Measurements from ENCODE around the gene NTSR1. TPM values are rescaled to one million over a fixed set of nuclear protein-coding genes. Genes with fewer than 3 reads are reported as not detected.

NTSR1 gene
- total RNA-seq, 1 experiment from 2014 or later = 0.98 TPM

DNA sequence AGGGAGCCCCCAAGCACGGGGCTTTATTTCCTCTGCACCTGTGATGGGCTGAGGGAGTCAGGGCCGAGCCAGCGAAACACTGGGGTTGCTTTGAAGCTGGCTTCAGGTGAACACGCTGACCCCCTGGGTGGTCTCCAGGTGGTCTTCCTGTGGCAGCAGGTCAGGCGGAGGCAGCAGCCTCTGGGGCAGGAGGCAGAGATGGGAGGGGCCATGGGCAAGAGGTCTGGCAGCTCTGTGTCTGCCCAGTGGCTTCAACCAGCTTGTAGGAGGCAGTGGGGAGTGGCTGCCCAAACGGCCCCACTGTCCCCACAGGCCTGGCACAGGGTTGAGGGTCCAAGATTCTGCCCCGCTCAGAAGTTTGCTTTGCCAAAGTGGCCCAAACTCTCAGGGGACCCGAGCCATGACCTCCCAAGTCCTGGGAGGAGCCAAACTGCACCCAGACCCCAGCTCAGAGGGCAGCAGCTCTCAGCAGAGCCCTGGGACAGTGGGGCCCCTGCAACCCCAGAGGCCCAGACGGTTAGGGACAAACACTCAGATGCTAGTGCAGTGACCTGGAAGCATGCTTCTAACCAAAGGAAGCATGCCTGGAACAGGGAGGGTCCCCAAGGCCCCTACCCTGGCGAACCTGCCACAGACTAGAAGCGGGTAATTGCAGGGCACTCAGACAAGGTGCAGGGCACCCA, 15.3 kb downstream of the NTSR1 start:
- H3K36me3 ChIP-seq (ENCODE audit: low read depth) = no peaks in the 10 kb centered on the region
- 0 out of 2 replicates have a peak, but pooled peaks cover 3% of the 10 kb centered on the region for H3K27me3 ChIP-seq (ENCODE audit: insufficient read depth, low read depth)
- no peaks in the 10 kb centered on the region for H3F3A ChIP-seq (ENCODE audit: insufficient read depth, low read depth)
- CTCF ChIA-PET = no interaction called here
- H3K79me2 ChIP-seq (ENCODE audit: low read depth) = no peaks in the 10 kb centered on the region
- peaks cover 9% of the 10 kb centered on the region; the same call in 1 of the 2 replicates for H3K9me3 ChIP-seq (ENCODE audit: insufficient read depth, low read depth)
- H3K4me1 ChIP-seq (replicated peaks; ENCODE audit: insufficient read depth) = no peaks in the 10 kb centered on the region
- POLR2A ChIA-PET (ENCODE audit: unreplicated experiment) = no interaction called here
- no peak overlapping the region for H3K4me3 ChIP-seq
- H3K4me2 ChIP-seq = no peak overlapping the region
- no peak for DNase-seq
- H3K9me2 ChIP-seq (ENCODE audit: insufficient read depth) = no peaks in the 10 kb centered on the region
- BruUV-seq (replicated peaks) = no TSS peak
- no peak overlapping the region for H2AFZ ChIP-seq
- H4K20me1 ChIP-seq (ENCODE audit: insufficient read depth) = no peaks in the 10 kb centered on the region; the same call in 1 of the 2 replicates
- no peak overlapping the region for H3K27ac ChIP-seq
- no peak for TF ChIP-seq EZH2 (IDR thresholded peaks at IDR 0.05; ENCODE audit: low read depth)
- no peak for TF ChIP-seq CTCF (conservative IDR thresholded peaks at IDR 0.05)
- intact Hi-C loops (cut with micrococcal nuclease; ENCODE audit: unreplicated experiment) = no loop called here

DNA sequence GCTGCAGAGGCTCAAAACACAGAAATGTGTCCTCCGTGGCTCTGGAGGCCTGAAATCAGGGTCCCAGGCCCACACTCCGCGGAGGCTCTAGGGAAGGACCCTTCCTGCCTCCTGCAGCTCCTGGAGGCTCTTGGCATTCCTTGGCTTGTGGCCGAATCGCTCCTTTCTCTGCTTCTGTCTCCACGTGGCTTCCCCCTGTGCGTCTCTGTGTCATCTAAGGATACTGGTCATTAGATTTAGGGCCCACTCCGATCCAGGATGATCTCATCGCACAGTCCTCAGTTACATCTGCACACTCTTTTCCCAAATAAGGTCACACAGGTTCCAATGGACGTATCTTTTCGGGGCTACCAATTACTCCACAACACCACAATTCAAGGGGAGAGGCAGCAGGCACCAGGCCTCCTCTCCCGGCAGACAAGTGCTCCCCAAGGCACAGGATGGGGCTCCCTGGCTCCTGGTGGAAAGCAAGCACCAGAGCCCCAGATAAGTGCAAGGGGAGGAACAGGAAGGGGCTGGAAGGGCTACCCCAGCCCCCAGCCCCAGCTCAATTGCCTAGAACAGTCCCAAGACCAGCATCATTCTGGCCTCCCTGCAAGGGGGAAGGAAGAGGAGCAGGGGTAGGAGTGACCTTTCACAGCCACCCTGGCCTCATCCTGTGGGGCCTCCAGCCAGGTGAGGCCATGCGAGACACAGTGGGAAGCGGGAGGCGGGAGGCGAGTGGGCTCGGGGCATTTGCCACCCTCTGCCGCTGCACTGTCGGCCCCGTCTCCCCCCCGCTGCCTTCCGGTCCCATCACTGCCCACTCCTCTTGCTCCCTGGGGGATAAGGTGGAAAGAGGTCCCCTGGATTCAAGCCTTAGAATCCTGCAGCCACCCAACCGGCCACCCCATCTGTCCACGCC, 16.3 kb downstream of the NTSR1 start:
- H3K9me2 ChIP-seq (ENCODE audit: insufficient read depth) = no peaks in the 10 kb centered on the region
- BruUV-seq (replicated peaks) = no TSS peak
- ChIA-PET CTCF (no interaction called here), POLR2A (ENCODE audit: unreplicated experiment) (no interaction called here)
- no peak for TF ChIP-seq EZH2 (IDR thresholded peaks at IDR 0.05; ENCODE audit: low read depth)
- TF ChIP-seq CTCF (conservative IDR thresholded peaks at IDR 0.05) = no peak
- H3K9me3 ChIP-seq (ENCODE audit: insufficient read depth, low read depth) = peaks cover 9% of the 10 kb centered on the region; the same call in 1 of the 2 replicates
- no peaks in the 10 kb centered on the region for H3K36me3 ChIP-seq (ENCODE audit: low read depth)
- no peaks in the 10 kb centered on the region for H3F3A ChIP-seq (ENCODE audit: insufficient read depth, low read depth)
- H3K79me2 ChIP-seq (ENCODE audit: low read depth) = no peaks in the 10 kb centered on the region
- no peaks in the 10 kb centered on the region for H3K4me1 ChIP-seq (replicated peaks; ENCODE audit: insufficient read depth)
- intact Hi-C loops (cut with micrococcal nuclease; ENCODE audit: unreplicated experiment) = no loop called here
- H3K27me3 ChIP-seq (ENCODE audit: insufficient read depth, low read depth) = 0 out of 2 replicates have a peak, but pooled peaks cover 3% of the 10 kb centered on the region
- H3K4me2 ChIP-seq = no peak overlapping the region
- H2AFZ ChIP-seq = no peak overlapping the region
- H3K27ac ChIP-seq = no peak overlapping the region
- H3K4me3 ChIP-seq = no peak overlapping the region
- DNase-seq = peak in 1 of 2 experiments; percentile 3
- H4K20me1 ChIP-seq (ENCODE audit: insufficient read depth) = no peaks in the 10 kb centered on the region; the same call in 1 of the 2 replicates

- CTCF ChIA-PET = no interaction called here
- Histone ChIP-seq H3K79me2 (ENCODE audit: low read depth) (no peaks in the 10 kb centered on the region), H3K4me2 (no peak overlapping the region), H2AFZ (no peak overlapping the region), H3K9me2 (ENCODE audit: insufficient read depth) (no peaks in the 10 kb centered on the region), H3K9me3 (ENCODE audit: insufficient read depth, low read depth) (peaks cover 6% of the 10 kb centered on the region; the same call in 1 of the 2 replicates), H3K27ac (no peak overlapping the region), H4K20me1 (ENCODE audit: insufficient read depth) (no peaks in the 10 kb centered on the region; the same call in 1 of the 2 replicates), H3K27me3 (ENCODE audit: insufficient read depth, low read depth) (0 out of 2 replicates have a peak, but pooled peaks cover 3% of the 10 kb centered on the region), H3K4me3 (no peak overlapping the region), H3F3A (ENCODE audit: insufficient read depth, low read depth) (no peaks in the 10 kb centered on the region), H3K36me3 (ENCODE audit: low read depth) (no peaks in the 10 kb centered on the region), H3K4me1 (replicated peaks; ENCODE audit: insufficient read depth) (no peaks in the 10 kb centered on the region)
- peak in 1 of 2 experiments; percentile 8 for DNase-seq
- BruUV-seq (replicated peaks) = no TSS peak
- intact Hi-C loops (cut with micrococcal nuclease; ENCODE audit: unreplicated experiment) = no loop called here
- no peak for TF ChIP-seq EZH2 (IDR thresholded peaks at IDR 0.05; ENCODE audit: low read depth)
- TF ChIP-seq CTCF (conservative IDR thresholded peaks at IDR 0.05) = no peak
- POLR2A ChIA-PET (ENCODE audit: unreplicated experiment) = no interaction called here
Measured at GRCh38 chr20:62725596-62726268, 17.1 kb downstream of the NTSR1 start.

All from PC-9 (cell line).